Measurements from ENCODE around the gene DNASE2B. TPM values are rescaled to one million over a fixed set of nuclear protein-coding genes. Genes with fewer than 3 reads are reported as not detected.

Gene DNASE2B
- total and polyA plus RNA-seq, 2 experiments from 2014 or later: not detected

- H2AFZ ChIP-seq: no peak overlapping the region
- no peaks in the 10 kb centered on the region for H3K9me2 ChIP-seq (replicated peaks; ENCODE audit: insufficient read depth)
- no peaks in the 10 kb centered on the region for H3K4me1 ChIP-seq (ENCODE audit: insufficient read depth)
- TF ChIP-seq EZH2phosphoT487 (IDR thresholded peaks at IDR 0.05; ENCODE audit: low read depth, severe bottlenecking, unreplicated experiment) (no peak), CTCF (IDR thresholded peaks at IDR 0.05; ENCODE audit: poor library complexity) (no peak), EZH2 (IDR thresholded peaks at IDR 0.05; ENCODE audit: borderline replicate concordance) (no peak)
- no peaks in the 10 kb centered on the region for H3K9me3 ChIP-seq (ENCODE audit: low read depth)
- H3K27ac ChIP-seq: no peak overlapping the region
- no peaks in the 10 kb centered on the region for H3K79me2 ChIP-seq
- no peak overlapping the region for H3K4me2 ChIP-seq
- WGBS (ENCODE audit: low lambda C conversion rate, missing lambda C conversion rate): 82% methylated on average over 1 of the region's 1 CpG
- H3K36me3 ChIP-seq (replicated peaks; ENCODE audit: insufficient read depth, low read depth): no peaks in the 10 kb centered on the region
- no peaks in the 10 kb centered on the region for H3K27me3 ChIP-seq
- no peak for DNase-seq (ENCODE audit: low spot score)
- no peak overlapping the region for H3K4me3 ChIP-seq
- no peaks in the 10 kb centered on the region for H4K20me1 ChIP-seq (ENCODE audit: insufficient read depth, poor library complexity, severe bottlenecking)
Measured at GRCh38 chr1:84356881-84357280, 41.4 kb upstream of the DNASE2B start.

- no peak overlapping the region for H3K27ac ChIP-seq
- H3K4me1 ChIP-seq (ENCODE audit: insufficient read depth): no peaks in the 10 kb centered on the region
- no peak for DNase-seq (ENCODE audit: low spot score)
- no peak overlapping the region for H3K4me3 ChIP-seq
- H4K20me1 ChIP-seq (ENCODE audit: insufficient read depth, poor library complexity, severe bottlenecking): no peaks in the 10 kb centered on the region
- H3K36me3 ChIP-seq (replicated peaks; ENCODE audit: insufficient read depth, low read depth): no peaks in the 10 kb centered on the region
- no peak for TF ChIP-seq EZH2phosphoT487 (IDR thresholded peaks at IDR 0.05; ENCODE audit: low read depth, severe bottlenecking, unreplicated experiment)
- H3K9me2 ChIP-seq (replicated peaks; ENCODE audit: insufficient read depth): no peaks in the 10 kb centered on the region
- H3K27me3 ChIP-seq: no peaks in the 10 kb centered on the region
- no peaks in the 10 kb centered on the region for H3K79me2 ChIP-seq
- H3K9me3 ChIP-seq (ENCODE audit: low read depth): no peaks in the 10 kb centered on the region
- no peak overlapping the region for H2AFZ ChIP-seq
- WGBS (ENCODE audit: low lambda C conversion rate, missing lambda C conversion rate): 95% methylated on average over 4 of the region's 4 CpGs
- H3K4me2 ChIP-seq: no peak overlapping the region
Measured at GRCh38 chr1:84358695-84359094, 39.6 kb upstream of the DNASE2B start.

GRCh38 chr1:84360316-84360715 is 38.0 kb upstream of the DNASE2B start:
- H3K79me2 ChIP-seq: no peaks in the 10 kb centered on the region
- no peak overlapping the region for H3K4me3 ChIP-seq
- H3K9me2 ChIP-seq (replicated peaks; ENCODE audit: insufficient read depth): no peaks in the 10 kb centered on the region
- TF ChIP-seq CTCF (IDR thresholded peaks at IDR 0.05; ENCODE audit: poor library complexity) (no peak), EZH2 (IDR thresholded peaks at IDR 0.05; ENCODE audit: borderline replicate concordance) (no peak), EZH2phosphoT487 (IDR thresholded peaks at IDR 0.05; ENCODE audit: low read depth, severe bottlenecking, unreplicated experiment) (no peak)
- no peaks in the 10 kb centered on the region for H4K20me1 ChIP-seq (ENCODE audit: insufficient read depth, poor library complexity, severe bottlenecking)
- no peaks in the 10 kb centered on the region for H3K27me3 ChIP-seq
- DNase-seq (ENCODE audit: low spot score): no peak
- H3K9me3 ChIP-seq (ENCODE audit: low read depth): no peaks in the 10 kb centered on the region
- H3K36me3 ChIP-seq (replicated peaks; ENCODE audit: insufficient read depth, low read depth): no peaks in the 10 kb centered on the region
- H3K27ac ChIP-seq: no peak overlapping the region
- no peak overlapping the region for H2AFZ ChIP-seq
- no peaks in the 10 kb centered on the region for H3K4me1 ChIP-seq (ENCODE audit: insufficient read depth)
- H3K4me2 ChIP-seq: no peak overlapping the region
- 100% methylated on average over 1 of the region's 1 CpG for WGBS (ENCODE audit: low lambda C conversion rate, missing lambda C conversion rate)

- Histone ChIP-seq H3K27me3 (no peaks in the 10 kb centered on the region), H3K4me3 (no peak overlapping the region), H3K9me2 (replicated peaks; ENCODE audit: insufficient read depth) (no peaks in the 10 kb centered on the region), H2AFZ (no peak overlapping the region), H4K20me1 (ENCODE audit: insufficient read depth, poor library complexity, severe bottlenecking) (no peaks in the 10 kb centered on the region), H3K9me3 (ENCODE audit: low read depth) (no peaks in the 10 kb centered on the region), H3K79me2 (no peaks in the 10 kb centered on the region), H3K4me2 (no peak overlapping the region), H3K4me1 (ENCODE audit: insufficient read depth) (peaks cover 4% of the 10 kb centered on the region), H3K36me3 (replicated peaks; ENCODE audit: insufficient read depth, low read depth) (no peaks in the 10 kb centered on the region), H3K27ac (no peak overlapping the region)
- DNase-seq (ENCODE audit: low spot score): no peak
- TF ChIP-seq EZH2phosphoT487 (IDR thresholded peaks at IDR 0.05; ENCODE audit: low read depth, severe bottlenecking, unreplicated experiment) (no peak), EZH2 (IDR thresholded peaks at IDR 0.05; ENCODE audit: borderline replicate concordance) (no peak), CTCF (IDR thresholded peaks at IDR 0.05; ENCODE audit: poor library complexity) (no peak)
- 89% methylated on average over 3 of the region's 3 CpGs for WGBS (ENCODE audit: low lambda C conversion rate, missing lambda C conversion rate)
Measured at GRCh38 chr1:84361796-84362195, 36.5 kb upstream of the DNASE2B start.
